HepG2 (cell line): Measurements from ENCODE around the gene ARL15. TPM values are rescaled to one million over a fixed set of nuclear protein-coding genes. Genes with fewer than 3 reads are reported as not detected.
A peak's percentile ranks its signal among the peaks of the same experiment; 100 is the strongest.

Experiments used
- ATAC-seq: fragments of 200-7000 bp; cut with Tn5 transposase; 3 replicates; pipeline ENCODE4 v1.9.1; 2020; ENCODE audit warnings: mild to moderate bottlenecking, moderate library complexity
- BruUV-seq: library from RNA; stranded (reverse); fragments of 400-500 nt; replicated peaks from 2 replicates; lab custom pipeline; 2021; lab: Mats Ljungman, UMichigan
- CTCF ChIA-PET: fragments of 300-600 bp; formaldehyde crosslinking; extraction: SDS; loops from one replicate; lab custom pipeline; 2021; ENCODE audit warnings: low total read pairs, inconsistent platforms, low intra/inter-chr PET ratio; lab: Yijun Ruan, JAX
- POLR2A ChIA-PET: fragments of 350-600 bp; sonication (Branson Sonifier 250); formaldehyde crosslinking; loops from one replicate; lab custom pipeline; 2020; ENCODE audit warnings: antibody characterized with exemption, inconsistent platforms; lab: Yijun Ruan, JAX
- DNase-seq: peaks from one replicate; pipeline ENCODE4 v3.0.0-alpha.2; 2015; ENCODE audit warnings: low spot score
- FAIRE-seq: peaks from 3 replicates; lab custom pipeline; 2011; peaks lifted over from hg19 to GRCh38; lab: Jason Lieb, UNC
- H2AFZ ChIP-seq: one replicate; pipeline ENCODE4 v1.6.1; 2011; ENCODE audit warnings: low read length, inconsistent platforms
- H3K27ac ChIP-seq: fragments of 300-600 bp; 3 replicates; pipeline ENCODE4 v1.8.0; 2011; ENCODE audit warnings: mixed run types, mild to moderate bottlenecking, mixed read lengths, low read length, inconsistent platforms; ENCODE audit not compliant: insufficient read depth; ENCODE audit errors: extremely low read length
- H3K27me3 ChIP-seq, 2 experiments: fragments of 200-600 bp in 1 of 2; 2 replicates in 1 of 2; 3 replicates in 1 of 2; pipeline versions ENCODE4 v1.6.0 to v1.8.0; 2011; ENCODE audit warnings: low read length in 2 of 2, mild to moderate bottlenecking in 2 of 2, moderate library complexity in 2 of 2, inconsistent platforms in 1 of 2; ENCODE audit not compliant: insufficient read depth in 2 of 2, control insufficient read depth in 1 of 2
- H3K36me3 ChIP-seq, 2 experiments: fragments of 200-600 bp in 1 of 2; replicated peaks in 1 of 2; 2 replicates in 1 of 2; 3 replicates in 1 of 2; pipeline versions ENCODE4 v1.5.1 to v1.8.0; 2011; ENCODE audit warnings: low read length in 2 of 2, inconsistent platforms in 1 of 2; ENCODE audit not compliant: insufficient read depth in 2 of 2, control insufficient read depth in 1 of 2
- H3K4me1 ChIP-seq: 2 replicates; pipeline ENCODE4 v1.5.1; 2012; ENCODE audit warnings: low read length, inconsistent platforms; ENCODE audit not compliant: insufficient read depth
- H3K4me2 ChIP-seq: 2 replicates; pipeline ENCODE4 v1.6.0; 2011; ENCODE audit warnings: low read depth, low read length, inconsistent platforms
- H3K4me3 ChIP-seq, 3 experiments: fragments of 200-600 bp in 1 of 3; sonication (generic), shearing (Covaris generic) in 1 of 3; replicated peaks in 1 of 3; 2 replicates each; pipeline ENCODE4 v1.5.1; 2011 to 2016; ENCODE audit warnings: low read length in 3 of 3, inconsistent platforms in 2 of 3, low read depth in 2 of 3, mild to moderate bottlenecking in 2 of 3, control low read depth in 1 of 3, mixed read lengths in 1 of 3; ENCODE audit not compliant: insufficient read depth in 1 of 3
- H3K79me2 ChIP-seq: one replicate; pipeline ENCODE4 v1.6.1; 2011; ENCODE audit warnings: low read length, inconsistent platforms; ENCODE audit not compliant: insufficient read depth
- H3K9ac ChIP-seq: 2 replicates; pipeline ENCODE4 v1.6.0; 2011; ENCODE audit warnings: mild to moderate bottlenecking, low read depth, low read length, inconsistent platforms; ENCODE audit not compliant: insufficient read depth
- H3K9me3 ChIP-seq: 2 replicates; pipeline ENCODE4 v1.5.1; 2012; ENCODE audit warnings: mild to moderate bottlenecking, low read length
- H4K20me1 ChIP-seq: 2 replicates; pipeline ENCODE4 v1.6.0; 2011; ENCODE audit warnings: inconsistent platforms, mild to moderate bottlenecking, low read length, moderate library complexity; ENCODE audit not compliant: insufficient read depth
- CEBPB ChIP-seq: IDR thresholded peaks from 2 replicates; pipeline ENCODE4 v1.6.1; 2011; ENCODE audit warnings: low read depth, low read length, improper control_type of control experiment, borderline replicate concordance
- HNRNPL ChIP-seq: fragments of 200-400 bp; formaldehyde crosslinking; IDR thresholded peaks from 2 replicates; pipeline ENCODE4 v1.6.1; 2017; ENCODE audit warnings: mild to moderate bottlenecking, low read depth, low read length
- MAFF ChIP-seq: IDR thresholded peaks from 2 replicates; pipeline ENCODE4 v1.6.1; 2011; ENCODE audit warnings: low read depth, low read length, improper control_type of control experiment
- MAFK ChIP-seq, 2 experiments: IDR thresholded peaks in 1 of 2; conservative IDR thresholded peaks in 1 of 2; 2 replicates each; pipeline ENCODE4 v1.6.1; 2011; ENCODE audit warnings: improper control_type of control experiment in 2 of 2, low read length in 2 of 2
- NCOA2 ChIP-seq: sonication (generic); formaldehyde crosslinking; IDR thresholded peaks from 2 replicates; pipeline ENCODE4 v1.8.0; 2022; ENCODE audit warnings: inconsistent platforms
- NRL ChIP-seq: sonication (generic); formaldehyde crosslinking; IDR thresholded peaks from 2 replicates; pipeline ENCODE4 v1.5.0; 2020; ENCODE audit warnings: missing genetic modification reagents, mild to moderate bottlenecking, moderate library complexity, borderline replicate concordance
- POLR2AphosphoS2 ChIP-seq: IDR thresholded peaks from 2 replicates; pipeline ENCODE4 v1.6.1; 2011; ENCODE audit warnings: low read depth, low read length, improper control_type of control experiment
- PRPF4 ChIP-seq: fragments of 200-400 bp; formaldehyde crosslinking; IDR thresholded peaks from 2 replicates; pipeline ENCODE4 v1.6.1; 2016; ENCODE audit warnings: low read length, low read depth; ENCODE audit not compliant: poor library complexity, severe bottlenecking
- SNAPC2 ChIP-seq: sonication (generic); formaldehyde crosslinking; IDR thresholded peaks from 2 replicates; pipeline ENCODE4 v1.8.1; 2022; ENCODE audit warnings: mild to moderate bottlenecking, missing genetic modification reagents
- WGBS: methylation state at CpG from one replicate; pipeline ENCODE4 v1.1.6; 2017; ENCODE audit warnings: low lambda C conversion rate; 5-methylcytosine and 5-hydroxymethylcytosine counted together
- in situ Hi-C: cut with HindIII; loops from 2 replicates; pipeline ENCODE4 v1.10.0; 2017; ENCODE audit warnings: low pct_unique_long_range_greater_than_20kb; ENCODE audit not compliant: extremely low pct_ligation_motif_present
- intact Hi-C: fragments of 100-400 bp; cut with micrococcal nuclease; formaldehyde crosslinking; loops from one replicate; pipeline ENCODE4 v1.10.0; 2022; ENCODE audit not compliant: unreplicated experiment
- polyA plus RNA-seq, 8 experiments: library from polyadenylated mRNA; depleted of rRNA in 3 of 8; stranded (reverse) in 7 of 8; unstranded in 1 of 8; fragments of >200 nt; fragmentation: Illumina TruSeq in 4 of 8; extraction: Trizol in 4 of 8; gene quantifications; 2 replicates each; pipeline versions ENCODE4 v1.2.1 to v1.2.3, GENCODE V29; 2011 to 2016; ENCODE audit warnings: low read depth in 4 of 8, missing spikeins in 1 of 8, mixed read lengths in 1 of 8; ENCODE audit not compliant: insufficient read depth in 1 of 8
- total RNA-seq, 5 experiments: library from RNA; depleted of rRNA; stranded (reverse); fragments of >200 nt; fragmentation: Illumina TruSeq; extraction: Trizol; gene quantifications; 2 replicates each; pipeline ENCODE4 v1.2.3, GENCODE V29; 2016; ENCODE audit warnings: low read depth in 1 of 5
- TF ChIP-seq, protein P1 (sequence below): sonication (generic); formaldehyde crosslinking; IDR thresholded peaks from 2 replicates; pipeline ENCODE4 v1.4.0; 2020; ENCODE audit warnings: mild to moderate bottlenecking, low read depth, missing genetic modification reagents
- TF ChIP-seq, protein P2 (sequence below): sonication (generic); formaldehyde crosslinking; IDR thresholded peaks from 2 replicates; pipeline ENCODE4 v1.5.0; 2020; ENCODE audit warnings: missing genetic modification reagents, mild to moderate bottlenecking, borderline replicate concordance

The ARL15 gene
- total and polyA plus RNA-seq, 2 of the 13 experiments (the other 11 are each of a cell fraction or from before 2014, with no cell fraction given): 2.5 to 7.7 TPM

DNA sequence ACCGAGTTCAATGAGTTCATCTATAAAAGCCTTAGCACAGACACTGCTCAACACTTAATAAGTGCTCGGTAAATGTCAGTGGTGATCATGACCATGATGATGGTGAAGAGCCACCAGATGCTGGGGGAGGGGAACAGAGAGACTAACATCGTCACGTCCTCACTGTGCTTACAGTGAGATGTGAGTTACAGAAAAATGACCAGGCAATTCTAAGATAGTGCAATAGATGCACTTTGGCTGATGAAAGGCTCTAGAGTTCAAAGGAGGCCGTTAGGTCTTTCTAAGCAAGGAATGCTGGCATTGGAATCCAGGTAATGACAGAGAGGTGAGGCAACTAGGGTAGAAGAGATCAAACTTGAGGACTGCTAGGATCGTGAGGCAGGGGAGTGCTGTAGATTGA lies 36.7 kb downstream of the ARL15 start:
- Histone ChIP-seq H2AFZ (no peak overlapping the region), H3K27me3 (no peaks in the 10 kb centered on the region), H3K36me3 (no peaks in the 10 kb centered on the region), H3K9ac (no peak overlapping the region), H3K9me3 (no peaks in the 10 kb centered on the region), H4K20me1 (no peaks in the 10 kb centered on the region), H3K4me3 (no peak overlapping the region), H3K79me2 (no peaks in the 10 kb centered on the region), H3K4me1 (peaks cover 10% of the 10 kb centered on the region), H3K4me2 (peak overlapping the region; percentile 16; the same call in 1 of the 2 replicates), H3K27ac (no peak overlapping the region)
- 30% methylated on average over 6 of the region's 6 CpGs for WGBS
- peak; percentile 75 for ATAC-seq
- DNase-seq: peak; percentile 41
- in situ Hi-C loops: no loop called here
- FAIRE-seq: no peak
- no TSS peak for BruUV-seq
- ChIA-PET POLR2A (no interaction called here), CTCF (no interaction called here)
- intact Hi-C loops: no loop called here
- TF ChIP-seq MAFK (conservative IDR thresholded peaks at IDR 0.05 in 1 of 2, IDR thresholded peaks at IDR 0.05 in 1 of 2; ENCODE audit: low read length in 2 of 2) (0 out of 4 replicates have a peak, but pooled peaks of 1 of the 2 experiments have one; percentile 15), MAFF (peak; percentile 24; the same call in 1 of the 2 replicates), CEBPB (0 out of 2 replicates have a peak, but pooled peaks have one; percentile 22), SNAPC2 (no peak), POLR2AphosphoS2 (no peak)
- TF ChIP-seq, protein P1, sequence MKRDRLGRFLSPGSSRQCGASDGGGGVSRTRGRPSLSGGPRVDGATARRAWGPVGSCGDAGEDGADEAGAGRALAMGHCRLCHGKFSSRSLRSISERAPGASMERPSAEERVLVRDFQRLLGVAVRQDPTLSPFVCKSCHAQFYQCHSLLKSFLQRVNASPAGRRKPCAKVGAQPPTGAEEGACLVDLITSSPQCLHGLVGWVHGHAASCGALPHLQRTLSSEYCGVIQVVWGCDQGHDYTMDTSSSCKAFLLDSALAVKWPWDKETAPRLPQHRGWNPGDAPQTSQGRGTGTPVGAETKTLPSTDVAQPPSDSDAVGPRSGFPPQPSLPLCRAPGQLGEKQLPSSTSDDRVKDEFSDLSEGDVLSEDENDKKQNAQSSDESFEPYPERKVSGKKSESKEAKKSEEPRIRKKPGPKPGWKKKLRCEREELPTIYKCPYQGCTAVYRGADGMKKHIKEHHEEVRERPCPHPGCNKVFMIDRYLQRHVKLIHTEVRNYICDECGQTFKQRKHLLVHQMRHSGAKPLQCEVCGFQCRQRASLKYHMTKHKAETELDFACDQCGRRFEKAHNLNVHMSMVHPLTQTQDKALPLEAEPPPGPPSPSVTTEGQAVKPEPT (CRISPR knock-in tag): no peak

DNA sequence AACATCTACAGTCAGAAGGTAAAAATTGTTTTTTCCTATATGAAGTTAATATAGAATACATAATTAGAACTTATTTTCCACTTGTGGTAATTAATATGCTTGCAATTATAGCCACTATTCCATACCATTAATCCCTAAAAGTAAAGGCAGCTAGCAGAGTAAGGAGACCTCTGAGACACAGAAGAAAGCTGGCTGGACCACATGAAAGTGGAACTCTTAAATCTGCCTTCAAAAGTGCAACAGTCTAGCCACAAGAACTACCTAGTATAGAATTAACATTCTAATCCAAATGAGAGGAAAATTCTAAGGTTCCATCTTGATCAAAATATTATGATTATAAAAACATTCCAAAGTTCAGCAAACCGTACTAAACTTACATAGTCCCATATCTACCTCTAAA lies 37.6 kb downstream of the ARL15 start:
- H3K79me2 ChIP-seq: no peaks in the 10 kb centered on the region
- H4K20me1 ChIP-seq: no peaks in the 10 kb centered on the region
- no TSS peak for BruUV-seq
- whole genome bisulfite sequencing: 46% methylated on average over 1 of the region's 1 CpG
- ATAC-seq: no peak
- H3K9ac ChIP-seq: no peak overlapping the region
- H3K27me3 ChIP-seq: no peaks in the 10 kb centered on the region
- FAIRE-seq: no peak
- H3K36me3 ChIP-seq: no peaks in the 10 kb centered on the region
- in situ Hi-C loops (no loop called here), intact Hi-C loops (no loop called here)
- DNase-seq: no peak
- H3K4me1 ChIP-seq: peaks cover 10% of the 10 kb centered on the region
- ChIA-PET CTCF (no interaction called here), POLR2A (no interaction called here)
- TF ChIP-seq NCOA2 (CRISPR knock-in tag): no peak
- TF ChIP-seq NRL (CRISPR knock-in tag): no peak
- TF ChIP-seq, protein P2, sequence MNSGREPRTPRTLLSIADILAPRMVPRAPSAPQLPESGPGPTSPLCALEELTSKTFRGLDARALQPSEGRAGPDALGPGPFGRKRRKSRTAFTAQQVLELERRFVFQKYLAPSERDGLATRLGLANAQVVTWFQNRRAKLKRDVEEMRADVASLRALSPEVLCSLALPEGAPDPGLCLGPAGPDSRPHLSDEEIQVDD: no peak
- no peak for TF ChIP-seq PRPF4
- no peak for TF ChIP-seq HNRNPL
- H2AFZ ChIP-seq: no peak overlapping the region
- H3K27ac ChIP-seq: no peak overlapping the region
- H3K4me3 ChIP-seq: no peak overlapping the region
- no peaks in the 10 kb centered on the region for H3K9me3 ChIP-seq
- no peak overlapping the region for H3K4me2 ChIP-seq
